GM23338 (cell line): Measurements from ENCODE around the gene RTL10. TPM values are rescaled to one million over a fixed set of nuclear protein-coding genes. Genes with fewer than 3 reads are reported as not detected.

Source experiments
- ATAC-seq: fragments of 200-7000 bp; cut with Tn5 transposase; 3 replicates; pipeline ENCODE4 v1.9.1; 2020
- DNase-seq: peaks from one replicate; pipeline ENCODE4 v3.0.0-alpha.2; 2015; ENCODE audit warnings: low spot score
- H2AFZ ChIP-seq: fragments of 200-600 bp; sonication (generic); 2 replicates; pipeline ENCODE4 v1.8.0; 2016; ENCODE audit warnings: antibody characterized with exemption, mild to moderate bottlenecking, moderate library complexity
- H3F3A ChIP-seq: fragments of 200-600 bp; sonication (generic); replicated peaks from 2 replicates; pipeline ENCODE4 v1.8.0; 2017; ENCODE audit warnings: antibody characterized with exemption, mixed run types, low read depth
- H3K27ac ChIP-seq: fragments of 200-600 bp; sonication (generic); 2 replicates; pipeline ENCODE4 v1.6.1; 2016; ENCODE audit warnings: low read depth
- H3K27me3 ChIP-seq: fragments of 200-600 bp; sonication (generic); 2 replicates; pipeline ENCODE4 v1.8.0; 2016; ENCODE audit warnings: mild to moderate bottlenecking, mixed run types, moderate library complexity; ENCODE audit not compliant: insufficient read depth
- H3K36me3 ChIP-seq: fragments of 200-600 bp; sonication (generic); 2 replicates; pipeline ENCODE4 v1.8.0; 2016; ENCODE audit warnings: mild to moderate bottlenecking; ENCODE audit not compliant: insufficient read depth
- H3K4me1 ChIP-seq: fragments of 200-600 bp; sonication (generic); 2 replicates; pipeline ENCODE4 v1.8.0; 2016; ENCODE audit warnings: mild to moderate bottlenecking, moderate library complexity; ENCODE audit not compliant: insufficient read depth
- H3K4me2 ChIP-seq: fragments of 200-600 bp; sonication (generic); 2 replicates; pipeline ENCODE4 v1.7.1; 2017; ENCODE audit warnings: mixed run types
- H3K4me3 ChIP-seq: fragments of 200-600 bp; sonication (generic); 2 replicates; pipeline ENCODE4 v1.6.1; 2016; ENCODE audit warnings: mixed run types
- H3K79me2 ChIP-seq: fragments of 200-600 bp; sonication (generic); replicated peaks from 2 replicates; pipeline ENCODE4 v1.8.0; 2017; ENCODE audit warnings: mild to moderate bottlenecking; ENCODE audit not compliant: insufficient read depth
- H3K9me2 ChIP-seq: fragments of 200-600 bp; sonication (generic); 2 replicates; pipeline ENCODE4 v1.8.0; 2017; ENCODE audit not compliant: insufficient read depth
- H4K20me1 ChIP-seq: fragments of 200-600 bp; sonication (generic); replicated peaks from 2 replicates; pipeline ENCODE4 v1.8.0; 2017; ENCODE audit warnings: mild to moderate bottlenecking; ENCODE audit not compliant: insufficient read depth
- H3K27ac Mint-ChIP-seq: 2 replicates; pipeline ENCODE4 v1.8.0; 2020; ENCODE audit warnings: inconsistent platforms, mild to moderate bottlenecking, moderate library complexity, mixed read lengths
- H3K27me3 Mint-ChIP-seq: 3 replicates; pipeline ENCODE4 v1.8.0; 2022; ENCODE audit warnings: low read depth, mild to moderate bottlenecking, moderate library complexity, mixed read lengths, inconsistent platforms; ENCODE audit not compliant: insufficient read depth, poor library complexity
- H3K36me3 Mint-ChIP-seq: 3 replicates; pipeline ENCODE4 v1.8.0; 2021; ENCODE audit warnings: low read depth, mild to moderate bottlenecking, inconsistent platforms, moderate library complexity, mixed read lengths
- H3K4me1 Mint-ChIP-seq: 3 replicates; pipeline ENCODE4 v1.8.0; 2020; ENCODE audit warnings: mild to moderate bottlenecking, inconsistent platforms, mixed read lengths
- H3K4me3 Mint-ChIP-seq: 3 replicates; pipeline ENCODE4 v1.8.0; 2021; ENCODE audit warnings: moderate library complexity, mild to moderate bottlenecking, inconsistent platforms, mixed read lengths
- H3K9me3 Mint-ChIP-seq: 3 replicates; pipeline ENCODE4 v1.8.0; 2020; ENCODE audit warnings: moderate library complexity, mild to moderate bottlenecking, inconsistent platforms, mixed read lengths
- CREB1 ChIP-seq: fragments of 250-450 bp; sonication (Bioruptor Pico); IDR thresholded peaks from 2 replicates; pipeline ENCODE4 v1.5.0; 2020; ENCODE audit warnings: low read depth, mild to moderate bottlenecking, moderate library complexity
- ETS1 ChIP-seq: IDR thresholded peaks from 2 replicates; pipeline ENCODE4 v1.6.1; 2016; ENCODE audit warnings: antibody characterized with exemption
- EZH2 ChIP-seq: fragments of 200-600 bp; sonication (generic); IDR thresholded peaks from one replicate; pipeline ENCODE4 v1.8.0; 2017; ENCODE audit warnings: antibody characterized with exemption, mild to moderate bottlenecking, low read depth; ENCODE audit not compliant: unreplicated experiment
- EZH2phosphoT487 ChIP-seq: fragments of 200-600 bp; sonication (generic); IDR thresholded peaks from one replicate; pipeline ENCODE4 v1.8.1; 2018; ENCODE audit warnings: antibody characterized with exemption; ENCODE audit not compliant: unreplicated experiment
- JUNB ChIP-seq: IDR thresholded peaks from one replicate; pipeline ENCODE4 v1.6.1; 2016; ENCODE audit warnings: antibody characterized with exemption; ENCODE audit not compliant: unreplicated experiment
- NANOG ChIP-seq: IDR thresholded peaks from 2 replicates; pipeline ENCODE4 v1.6.1; 2016; ENCODE audit warnings: antibody characterized with exemption, borderline replicate concordance
- POLR2AphosphoS5 ChIP-seq: IDR thresholded peaks from 2 replicates; pipeline ENCODE4 v1.6.1; 2016; ENCODE audit warnings: antibody characterized with exemption, low read depth
- STAT1 ChIP-seq: IDR thresholded peaks from one replicate; pipeline ENCODE4 v1.6.1; 2016; ENCODE audit warnings: antibody characterized with exemption; ENCODE audit not compliant: unreplicated experiment
- ZNF114 ChIP-seq: fragments of 250-450 bp; sonication (Bioruptor Pico); IDR thresholded peaks from 2 replicates; pipeline ENCODE4 v1.5.0; 2020; ENCODE audit warnings: mild to moderate bottlenecking, moderate library complexity
- ZNF331 ChIP-seq: fragments of 250-450 bp; sonication (Bioruptor Pico); IDR thresholded peaks from 2 replicates; pipeline ENCODE4 v1.5.0; 2020; ENCODE audit warnings: low read depth, mild to moderate bottlenecking, moderate library complexity
- polyA plus RNA-seq: library from polyadenylated mRNA; unstranded; fragments of >200 nt; fragmentation: Nextera tagmentation; extraction: Ambion mirVana; gene quantifications from 2 replicates; pipeline ENCODE4 v1.2.1, GENCODE V29; 2016
- total RNA-seq: library from RNA; depleted of rRNA; stranded (reverse); fragments of >200 nt; shearing (Covaris generic); gene quantifications from 2 replicates; pipeline ENCODE4 v1.2.3, GENCODE V29; 2014
- TF ChIP-seq, protein P1 (sequence below): fragments of 250-450 bp; sonication (Bioruptor Pico); IDR thresholded peaks from 2 replicates; pipeline ENCODE4 v1.5.0; 2020; ENCODE audit warnings: mild to moderate bottlenecking, moderate library complexity
- TF ChIP-seq, protein P2 (sequence below), 2 experiments: fragments of 200-600 bp in 1 of 2; sonication (generic) in 1 of 2; conservative IDR thresholded peaks; 2 replicates each; pipeline versions ENCODE4 v1.5.1 to v1.6.1; 2016 to 2017; ENCODE audit warnings: antibody characterized with exemption in 2 of 2, low read depth in 2 of 2, mild to moderate bottlenecking in 2 of 2, moderate library complexity in 1 of 2
- TF ChIP-seq, protein P3 (sequence below): IDR thresholded peaks from one replicate; pipeline ENCODE4 v1.6.1; 2018; ENCODE audit warnings: antibody characterized with exemption; ENCODE audit not compliant: unreplicated experiment

RTL10 gene
- total and polyA plus RNA-seq, 2 experiments from 2014 or later: 9.4 to 17.4 TPM

- H3K9me2 ChIP-seq: no peaks in the 10 kb centered on the region
- H3K27me3 Mint-ChIP-seq: peaks cover 14% of the 10 kb centered on the region
- TF ChIP-seq ZNF114 (CRISPR knock-in tag) (no peak), EZH2phosphoT487 (no peak), NANOG (no peak), POLR2AphosphoS5 (no peak), CREB1 (no peak), JUNB (no peak), ETS1 (no peak), STAT1 (no peak), EZH2 (no peak), ZNF331 (CRISPR knock-in tag) (no peak)
- TF ChIP-seq, protein P1, sequence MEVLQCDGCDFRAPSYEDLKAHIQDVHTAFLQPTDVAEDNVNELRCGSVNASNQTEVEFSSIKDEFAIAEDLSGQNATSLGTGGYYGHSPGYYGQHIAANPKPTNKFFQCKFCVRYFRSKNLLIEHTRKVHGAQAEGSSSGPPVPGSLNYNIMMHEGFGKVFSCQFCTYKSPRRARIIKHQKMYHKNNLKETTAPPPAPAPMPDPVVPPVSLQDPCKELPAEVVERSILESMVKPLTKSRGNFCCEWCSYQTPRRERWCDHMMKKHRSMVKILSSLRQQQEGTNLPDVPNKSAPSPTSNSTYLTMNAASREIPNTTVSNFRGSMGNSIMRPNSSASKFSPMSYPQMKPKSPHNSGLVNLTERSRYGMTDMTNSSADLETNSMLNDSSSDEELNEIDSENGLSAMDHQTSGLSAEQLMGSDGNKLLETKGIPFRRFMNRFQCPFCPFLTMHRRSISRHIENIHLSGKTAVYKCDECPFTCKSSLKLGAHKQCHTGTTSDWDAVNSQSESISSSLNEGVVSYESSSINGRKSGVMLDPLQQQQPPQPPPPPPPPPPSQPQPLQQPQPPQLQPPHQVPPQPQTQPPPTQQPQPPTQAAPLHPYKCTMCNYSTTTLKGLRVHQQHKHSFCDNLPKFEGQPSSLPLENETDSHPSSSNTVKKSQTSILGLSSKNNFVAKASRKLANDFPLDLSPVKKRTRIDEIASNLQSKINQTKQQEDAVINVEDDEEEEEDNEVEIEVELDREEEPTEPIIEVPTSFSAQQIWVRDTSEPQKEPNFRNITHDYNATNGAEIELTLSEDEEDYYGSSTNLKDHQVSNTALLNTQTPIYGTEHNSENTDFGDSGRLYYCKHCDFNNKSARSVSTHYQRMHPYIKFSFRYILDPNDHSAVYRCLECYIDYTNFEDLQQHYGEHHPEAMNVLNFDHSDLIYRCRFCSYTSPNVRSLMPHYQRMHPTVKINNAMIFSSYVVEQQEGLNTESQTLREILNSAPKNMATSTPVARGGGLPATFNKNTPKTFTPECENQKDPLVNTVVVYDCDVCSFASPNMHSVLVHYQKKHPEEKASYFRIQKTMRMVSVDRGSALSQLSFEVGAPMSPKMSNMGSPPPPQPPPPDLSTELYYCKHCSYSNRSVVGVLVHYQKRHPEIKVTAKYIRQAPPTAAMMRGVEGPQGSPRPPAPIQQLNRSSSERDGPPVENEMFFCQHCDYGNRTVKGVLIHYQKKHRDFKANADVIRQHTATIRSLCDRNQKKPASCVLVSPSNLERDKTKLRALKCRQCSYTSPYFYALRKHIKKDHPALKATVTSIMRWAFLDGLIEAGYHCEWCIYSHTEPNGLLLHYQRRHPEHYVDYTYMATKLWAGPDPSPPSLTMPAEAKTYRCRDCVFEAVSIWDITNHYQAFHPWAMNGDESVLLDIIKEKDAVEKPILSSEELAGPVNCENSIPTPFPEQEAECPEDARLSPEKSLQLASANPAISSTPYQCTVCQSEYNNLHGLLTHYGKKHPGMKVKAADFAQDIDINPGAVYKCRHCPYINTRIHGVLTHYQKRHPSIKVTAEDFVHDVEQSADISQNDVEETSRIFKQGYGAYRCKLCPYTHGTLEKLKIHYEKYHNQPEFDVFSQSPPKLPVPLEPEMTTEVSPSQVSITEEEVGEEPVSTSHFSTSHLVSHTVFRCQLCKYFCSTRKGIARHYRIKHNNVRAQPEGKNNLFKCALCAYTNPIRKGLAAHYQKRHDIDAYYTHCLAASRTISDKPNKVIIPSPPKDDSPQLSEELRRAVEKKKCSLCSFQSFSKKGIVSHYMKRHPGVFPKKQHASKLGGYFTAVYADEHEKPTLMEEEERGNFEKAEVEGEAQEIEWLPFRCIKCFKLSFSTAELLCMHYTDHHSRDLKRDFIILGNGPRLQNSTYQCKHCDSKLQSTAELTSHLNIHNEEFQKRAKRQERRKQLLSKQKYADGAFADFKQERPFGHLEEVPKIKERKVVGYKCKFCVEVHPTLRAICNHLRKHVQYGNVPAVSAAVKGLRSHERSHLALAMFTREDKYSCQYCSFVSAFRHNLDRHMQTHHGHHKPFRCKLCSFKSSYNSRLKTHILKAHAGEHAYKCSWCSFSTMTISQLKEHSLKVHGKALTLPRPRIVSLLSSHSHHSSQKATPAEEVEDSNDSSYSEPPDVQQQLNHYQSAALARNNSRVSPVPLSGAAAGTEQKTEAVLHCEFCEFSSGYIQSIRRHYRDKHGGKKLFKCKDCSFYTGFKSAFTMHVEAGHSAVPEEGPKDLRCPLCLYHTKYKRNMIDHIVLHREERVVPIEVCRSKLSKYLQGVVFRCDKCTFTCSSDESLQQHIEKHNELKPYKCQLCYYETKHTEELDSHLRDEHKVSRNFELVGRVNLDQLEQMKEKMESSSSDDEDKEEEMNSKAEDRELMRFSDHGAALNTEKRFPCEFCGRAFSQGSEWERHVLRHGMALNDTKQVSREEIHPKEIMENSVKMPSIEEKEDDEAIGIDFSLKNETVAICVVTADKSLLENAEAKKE: no peak
- TF ChIP-seq, protein P2, sequence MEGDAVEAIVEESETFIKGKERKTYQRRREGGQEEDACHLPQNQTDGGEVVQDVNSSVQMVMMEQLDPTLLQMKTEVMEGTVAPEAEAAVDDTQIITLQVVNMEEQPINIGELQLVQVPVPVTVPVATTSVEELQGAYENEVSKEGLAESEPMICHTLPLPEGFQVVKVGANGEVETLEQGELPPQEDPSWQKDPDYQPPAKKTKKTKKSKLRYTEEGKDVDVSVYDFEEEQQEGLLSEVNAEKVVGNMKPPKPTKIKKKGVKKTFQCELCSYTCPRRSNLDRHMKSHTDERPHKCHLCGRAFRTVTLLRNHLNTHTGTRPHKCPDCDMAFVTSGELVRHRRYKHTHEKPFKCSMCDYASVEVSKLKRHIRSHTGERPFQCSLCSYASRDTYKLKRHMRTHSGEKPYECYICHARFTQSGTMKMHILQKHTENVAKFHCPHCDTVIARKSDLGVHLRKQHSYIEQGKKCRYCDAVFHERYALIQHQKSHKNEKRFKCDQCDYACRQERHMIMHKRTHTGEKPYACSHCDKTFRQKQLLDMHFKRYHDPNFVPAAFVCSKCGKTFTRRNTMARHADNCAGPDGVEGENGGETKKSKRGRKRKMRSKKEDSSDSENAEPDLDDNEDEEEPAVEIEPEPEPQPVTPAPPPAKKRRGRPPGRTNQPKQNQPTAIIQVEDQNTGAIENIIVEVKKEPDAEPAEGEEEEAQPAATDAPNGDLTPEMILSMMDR (conservative IDR thresholded peaks at IDR 0.05; ENCODE audit: low read depth in 2 of 2): no peak
- TF ChIP-seq, protein P3, sequence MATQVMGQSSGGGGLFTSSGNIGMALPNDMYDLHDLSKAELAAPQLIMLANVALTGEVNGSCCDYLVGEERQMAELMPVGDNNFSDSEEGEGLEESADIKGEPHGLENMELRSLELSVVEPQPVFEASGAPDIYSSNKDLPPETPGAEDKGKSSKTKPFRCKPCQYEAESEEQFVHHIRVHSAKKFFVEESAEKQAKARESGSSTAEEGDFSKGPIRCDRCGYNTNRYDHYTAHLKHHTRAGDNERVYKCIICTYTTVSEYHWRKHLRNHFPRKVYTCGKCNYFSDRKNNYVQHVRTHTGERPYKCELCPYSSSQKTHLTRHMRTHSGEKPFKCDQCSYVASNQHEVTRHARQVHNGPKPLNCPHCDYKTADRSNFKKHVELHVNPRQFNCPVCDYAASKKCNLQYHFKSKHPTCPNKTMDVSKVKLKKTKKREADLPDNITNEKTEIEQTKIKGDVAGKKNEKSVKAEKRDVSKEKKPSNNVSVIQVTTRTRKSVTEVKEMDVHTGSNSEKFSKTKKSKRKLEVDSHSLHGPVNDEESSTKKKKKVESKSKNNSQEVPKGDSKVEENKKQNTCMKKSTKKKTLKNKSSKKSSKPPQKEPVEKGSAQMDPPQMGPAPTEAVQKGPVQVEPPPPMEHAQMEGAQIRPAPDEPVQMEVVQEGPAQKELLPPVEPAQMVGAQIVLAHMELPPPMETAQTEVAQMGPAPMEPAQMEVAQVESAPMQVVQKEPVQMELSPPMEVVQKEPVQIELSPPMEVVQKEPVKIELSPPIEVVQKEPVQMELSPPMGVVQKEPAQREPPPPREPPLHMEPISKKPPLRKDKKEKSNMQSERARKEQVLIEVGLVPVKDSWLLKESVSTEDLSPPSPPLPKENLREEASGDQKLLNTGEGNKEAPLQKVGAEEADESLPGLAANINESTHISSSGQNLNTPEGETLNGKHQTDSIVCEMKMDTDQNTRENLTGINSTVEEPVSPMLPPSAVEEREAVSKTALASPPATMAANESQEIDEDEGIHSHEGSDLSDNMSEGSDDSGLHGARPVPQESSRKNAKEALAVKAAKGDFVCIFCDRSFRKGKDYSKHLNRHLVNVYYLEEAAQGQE: no peak
- no peaks in the 10 kb centered on the region for H3K4me1 ChIP-seq
- no peaks in the 10 kb centered on the region for H3K9me3 Mint-ChIP-seq
- H3K4me3 Mint-ChIP-seq: no peak overlapping the region
- no peaks in the 10 kb centered on the region for H3K36me3 Mint-ChIP-seq
- peaks cover 13% of the 10 kb centered on the region; the same call in 2 of the 3 replicates for H3K4me1 Mint-ChIP-seq
- no peak overlapping the region for H3K27ac ChIP-seq
- H3K4me3 ChIP-seq: no peak overlapping the region
- DNase-seq (no peak), ATAC-seq (no peak)
- H3K27me3 ChIP-seq: no peaks in the 10 kb centered on the region
- no peak overlapping the region for H2AFZ ChIP-seq
- H4K20me1 ChIP-seq: peaks cover 6% of the 10 kb centered on the region
- no peak overlapping the region for H3K4me2 ChIP-seq
- no peaks in the 10 kb centered on the region for H3F3A ChIP-seq
- H3K79me2 ChIP-seq: no peaks in the 10 kb centered on the region
- H3K36me3 ChIP-seq: no peaks in the 10 kb centered on the region
- no peak overlapping the region for H3K27ac Mint-ChIP-seq
These were observed 12.9 kb downstream of the RTL10 start for GRCh38 chr22:19841641-19842392.
